OCI-LY3 (cell line): ENCODE results near the gene CNTNAP2.

Source experiments
- EZH2phosphoT487 ChIP-seq: fragments of 200-600 bp; shearing (Covaris generic); IDR thresholded peaks from 2 replicates; pipeline ENCODE4 v1.6.1; 2018; ENCODE audit warnings: antibody characterized with exemption, mixed run types, low read depth
- TF ChIP-seq, protein P1 (sequence below): fragments of 200-600, 300-600 bp; sonication (generic); IDR thresholded peaks from 2 replicates; pipeline ENCODE4 v1.5.1; 2014; ENCODE audit warnings: antibody characterized with exemption, low read length, low read depth

DNA sequence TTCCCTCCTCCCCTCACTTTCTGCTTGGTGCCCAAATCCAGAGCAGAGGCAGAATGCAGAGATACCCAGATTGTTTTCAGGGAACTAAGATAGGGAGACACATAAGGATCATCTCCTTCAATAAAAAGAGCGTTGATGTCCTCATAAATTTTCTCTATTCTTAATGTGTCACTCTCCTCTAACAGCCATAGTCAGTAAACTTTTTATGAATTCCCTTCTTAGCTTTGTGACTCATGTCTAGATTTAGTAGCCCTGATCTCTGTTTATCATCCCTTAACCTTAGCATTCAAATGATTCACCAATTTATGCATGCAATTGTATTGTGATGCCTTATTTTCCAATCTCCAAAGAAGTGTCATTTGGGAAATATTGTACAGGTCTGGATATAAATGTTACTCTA lies 1478.4 kb downstream of the CNTNAP2 start:
- TF ChIP-seq, protein P1, sequence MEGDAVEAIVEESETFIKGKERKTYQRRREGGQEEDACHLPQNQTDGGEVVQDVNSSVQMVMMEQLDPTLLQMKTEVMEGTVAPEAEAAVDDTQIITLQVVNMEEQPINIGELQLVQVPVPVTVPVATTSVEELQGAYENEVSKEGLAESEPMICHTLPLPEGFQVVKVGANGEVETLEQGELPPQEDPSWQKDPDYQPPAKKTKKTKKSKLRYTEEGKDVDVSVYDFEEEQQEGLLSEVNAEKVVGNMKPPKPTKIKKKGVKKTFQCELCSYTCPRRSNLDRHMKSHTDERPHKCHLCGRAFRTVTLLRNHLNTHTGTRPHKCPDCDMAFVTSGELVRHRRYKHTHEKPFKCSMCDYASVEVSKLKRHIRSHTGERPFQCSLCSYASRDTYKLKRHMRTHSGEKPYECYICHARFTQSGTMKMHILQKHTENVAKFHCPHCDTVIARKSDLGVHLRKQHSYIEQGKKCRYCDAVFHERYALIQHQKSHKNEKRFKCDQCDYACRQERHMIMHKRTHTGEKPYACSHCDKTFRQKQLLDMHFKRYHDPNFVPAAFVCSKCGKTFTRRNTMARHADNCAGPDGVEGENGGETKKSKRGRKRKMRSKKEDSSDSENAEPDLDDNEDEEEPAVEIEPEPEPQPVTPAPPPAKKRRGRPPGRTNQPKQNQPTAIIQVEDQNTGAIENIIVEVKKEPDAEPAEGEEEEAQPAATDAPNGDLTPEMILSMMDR = no peak
- TF ChIP-seq EZH2phosphoT487 = no peak
